Measurements from ENCODE around the gene KIF6. TPM values are rescaled to one million over a fixed set of nuclear protein-coding genes. Genes with fewer than 3 reads are reported as not detected.

KIF6 gene
- total RNA-seq, 4 donors from 2014 or later, result 0.47 to 2.3 (median 0.97) TPM

DNA sequence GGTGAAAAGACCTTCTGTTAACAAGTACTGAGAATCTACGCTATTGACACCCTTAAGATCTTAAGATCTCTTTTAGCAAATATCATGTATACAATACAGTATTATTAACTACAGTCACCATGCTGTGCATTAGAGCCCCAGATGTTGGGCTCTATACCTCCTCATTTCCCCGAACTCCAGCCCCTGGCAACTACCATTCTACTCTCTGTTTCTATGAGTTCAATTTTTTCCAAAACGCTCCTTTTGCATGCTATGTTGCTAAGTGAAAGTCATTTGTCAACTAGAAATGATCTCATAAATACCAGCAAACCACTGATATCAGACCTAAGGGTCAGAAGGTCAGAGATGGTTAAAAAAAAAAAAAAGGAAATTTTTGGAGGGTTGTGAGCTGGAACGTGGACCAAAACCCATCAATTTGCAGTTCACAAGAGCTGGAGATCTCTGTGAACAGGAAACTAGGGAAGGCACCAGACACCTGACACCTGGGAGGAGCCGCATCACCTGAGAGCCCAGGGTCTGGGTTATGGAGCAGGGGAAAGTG is 280.7 kb downstream of the KIF6 start:
- H3K4me1 ChIP-seq, result no peaks in the 10 kb centered on the region
- TF ChIP-seq POLR2A (IDR thresholded peaks at IDR 0.05), result no peak
- no peak for TF ChIP-seq POLR2AphosphoS5 (IDR thresholded peaks at IDR 0.05)
- TF ChIP-seq, protein P1, sequence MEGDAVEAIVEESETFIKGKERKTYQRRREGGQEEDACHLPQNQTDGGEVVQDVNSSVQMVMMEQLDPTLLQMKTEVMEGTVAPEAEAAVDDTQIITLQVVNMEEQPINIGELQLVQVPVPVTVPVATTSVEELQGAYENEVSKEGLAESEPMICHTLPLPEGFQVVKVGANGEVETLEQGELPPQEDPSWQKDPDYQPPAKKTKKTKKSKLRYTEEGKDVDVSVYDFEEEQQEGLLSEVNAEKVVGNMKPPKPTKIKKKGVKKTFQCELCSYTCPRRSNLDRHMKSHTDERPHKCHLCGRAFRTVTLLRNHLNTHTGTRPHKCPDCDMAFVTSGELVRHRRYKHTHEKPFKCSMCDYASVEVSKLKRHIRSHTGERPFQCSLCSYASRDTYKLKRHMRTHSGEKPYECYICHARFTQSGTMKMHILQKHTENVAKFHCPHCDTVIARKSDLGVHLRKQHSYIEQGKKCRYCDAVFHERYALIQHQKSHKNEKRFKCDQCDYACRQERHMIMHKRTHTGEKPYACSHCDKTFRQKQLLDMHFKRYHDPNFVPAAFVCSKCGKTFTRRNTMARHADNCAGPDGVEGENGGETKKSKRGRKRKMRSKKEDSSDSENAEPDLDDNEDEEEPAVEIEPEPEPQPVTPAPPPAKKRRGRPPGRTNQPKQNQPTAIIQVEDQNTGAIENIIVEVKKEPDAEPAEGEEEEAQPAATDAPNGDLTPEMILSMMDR (IDR thresholded peaks at IDR 0.05), result no peak
- TF ChIP-seq EP300 (IDR thresholded peaks at IDR 0.05), result no peak
- no peaks in the 10 kb centered on the region for H3K27me3 ChIP-seq
- no peaks in the 10 kb centered on the region for H3K36me3 ChIP-seq
- H3K9me3 ChIP-seq, result no peaks in the 10 kb centered on the region
- no peak for ATAC-seq
- H3K27ac ChIP-seq, result no peak overlapping the region
- H3K4me3 ChIP-seq, result no peak overlapping the region
- WGBS, 2 donors (ENCODE audit: low coverage in 1 of 2), result 92 to 94% methylated on average over 2 to 5 of the region's 5 CpGs

- Histone ChIP-seq H3K36me3 (no peaks in the 10 kb centered on the region), H3K4me1 (no peaks in the 10 kb centered on the region), H3K27me3 (no peaks in the 10 kb centered on the region), H3K4me3 (no peak overlapping the region), H3K9me3 (no peaks in the 10 kb centered on the region), H3K27ac (no peak overlapping the region)
- WGBS, 2 donors (ENCODE audit: low coverage in 1 of 2), result 100% methylated on average over 4 of the region's 4 CpGs; no CpG with 5 or more reads in 1 of the 2 donors
- ATAC-seq, result no peak
- TF ChIP-seq POLR2A (IDR thresholded peaks at IDR 0.05) (no peak), EP300 (IDR thresholded peaks at IDR 0.05) (no peak), POLR2AphosphoS5 (IDR thresholded peaks at IDR 0.05) (no peak)
- TF ChIP-seq, protein P1 (IDR thresholded peaks at IDR 0.05), result no peak
These were observed 283.2 kb downstream of the KIF6 start for GRCh38 chr6:39441986-39442385.

DNA sequence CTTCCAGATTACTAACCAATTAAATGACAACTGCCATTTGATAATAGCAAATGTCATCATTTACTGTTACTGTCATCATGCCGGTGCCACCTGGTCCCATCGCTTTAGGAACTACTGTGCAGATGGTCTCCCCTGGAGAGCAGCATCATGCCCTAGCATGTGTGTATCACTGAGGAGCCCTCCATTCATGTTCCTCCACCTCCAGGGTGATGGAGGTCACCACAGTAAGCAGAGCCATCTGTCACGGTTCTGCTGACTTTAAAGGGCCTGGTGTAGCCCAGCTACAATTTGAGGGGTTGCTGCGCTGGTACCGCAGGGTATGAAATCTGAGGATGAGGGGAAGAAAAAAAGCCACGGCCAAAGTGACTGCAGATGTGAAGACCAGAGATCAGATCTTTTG is 283.9 kb downstream of the KIF6 start:
- Histone ChIP-seq H3K4me1 (no peaks in the 10 kb centered on the region), H3K36me3 (no peaks in the 10 kb centered on the region), H3K9me3 (peaks cover 0 to 2% (median 0%) of the 10 kb centered on the region in 3 donors), H3K27me3 (no peaks in the 10 kb centered on the region), H3K4me3 (no peak overlapping the region), H3K27ac (no peak overlapping the region)
- WGBS, 2 donors (ENCODE audit: low coverage in 1 of 2), result 98% methylated on average over 4 of the region's 6 CpGs; no CpG with 5 or more reads in 1 of the 2 donors
- TF ChIP-seq EP300 (IDR thresholded peaks at IDR 0.05) (no peak), POLR2A (IDR thresholded peaks at IDR 0.05) (no peak), POLR2AphosphoS5 (IDR thresholded peaks at IDR 0.05) (no peak)
- TF ChIP-seq, protein P1 (IDR thresholded peaks at IDR 0.05), result no peak
- no peak for ATAC-seq

GRCh38 chr6:39440039-39440426 is 285.2 kb downstream of the KIF6 start:
- ATAC-seq, result no peak
- WGBS, 2 donors (ENCODE audit: low coverage in 1 of 2), result 59 to 90% methylated on average over 3 to 7 of the region's 7 CpGs
- H3K27ac ChIP-seq, result no peak overlapping the region
- no peaks in the 10 kb centered on the region for H3K27me3 ChIP-seq
- no peaks in the 10 kb centered on the region for H3K36me3 ChIP-seq
- no peaks in the 10 kb centered on the region for H3K4me1 ChIP-seq
- H3K9me3 ChIP-seq, result peaks cover 0 to 2% (median 0%) of the 10 kb centered on the region in 3 donors
- TF ChIP-seq POLR2A (IDR thresholded peaks at IDR 0.05) (no peak), EP300 (IDR thresholded peaks at IDR 0.05) (no peak), POLR2AphosphoS5 (IDR thresholded peaks at IDR 0.05) (no peak)
- TF ChIP-seq, protein P1 (IDR thresholded peaks at IDR 0.05), result no peak
- H3K4me3 ChIP-seq, result no peak overlapping the region

GRCh38 chr6:39439342-39440038 is 285.7 kb downstream of the KIF6 start:
- no peak overlapping the region for H3K27ac ChIP-seq
- TF ChIP-seq, protein P1 (IDR thresholded peaks at IDR 0.05), result no peak
- TF ChIP-seq POLR2A (IDR thresholded peaks at IDR 0.05) (no peak), POLR2AphosphoS5 (IDR thresholded peaks at IDR 0.05) (no peak), EP300 (IDR thresholded peaks at IDR 0.05) (no peak)
- no peak overlapping the region for H3K4me3 ChIP-seq
- peaks cover 0 to 2% (median 0%) of the 10 kb centered on the region in 3 donors for H3K9me3 ChIP-seq
- no peak for ATAC-seq
- no peaks in the 10 kb centered on the region for H3K4me1 ChIP-seq
- WGBS, 2 donors (ENCODE audit: low coverage in 1 of 2), result 67 to 70% methylated on average over 7 to 8 of the region's 8 CpGs
- no peaks in the 10 kb centered on the region for H3K36me3 ChIP-seq
- no peaks in the 10 kb centered on the region for H3K27me3 ChIP-seq

Measured in gastroesophageal sphincter (tissue), 4 donors.